ENCODE results near the gene PSTPIP1. TPM values are rescaled to one million over a fixed set of nuclear protein-coding genes. Genes with fewer than 3 reads are reported as not detected.
A peak's percentile ranks its signal among the peaks of the same experiment; 100 is the strongest.

The PSTPIP1 gene
- polyA plus RNA-seq, 2 of the 4 experiments (the other 2 are of a cell fraction): not detected

- Histone ChIP-seq H3K27ac (peak overlapping the region; percentile 81 to 92), H3K9me3 (no peaks in the 10 kb centered on the region), H3K4me1 (peaks cover 53% of the 10 kb centered on the region), H3K4me3 (peak overlapping the region; percentile 64), H3K4me2 (peak overlapping the region; percentile 91)
- FAIRE-seq (no peak), DNase-seq (ENCODE audit: low read depth in 1 of 2, low spot score in 1 of 2) (peak in 1 of 2 experiments; percentile 50), ATAC-seq (no peak)
- ChIA-PET POLR2A (interaction anchor here (0.6 to 0.9 kb wide), 2 partner anchors 9 to 347 kb away, joined by 3 read pairs; no protein-coding TSS in a partner anchor), CTCF (interaction anchor here (0.8 to 1.3 kb wide), 3 partner anchors 8 to 474 kb away, joined by 3 to 4 read pairs (median 3); no protein-coding TSS in a partner anchor)
- 37% methylated on average over 13 of the region's 13 CpGs for WGBS (ENCODE audit: missing lambda C conversion rate)
- TF ChIP-seq GATA3 (IDR thresholded peaks at IDR 0.05; ENCODE audit: borderline replicate concordance) (0 out of 2 replicates have a peak, but pooled peaks have one; percentile 6), JUN (IDR thresholded peaks at IDR 0.05) (no peak)
Observed at GRCh38 chr15:77069521-77070121, 74.7 kb downstream of the PSTPIP1 start.

DNA sequence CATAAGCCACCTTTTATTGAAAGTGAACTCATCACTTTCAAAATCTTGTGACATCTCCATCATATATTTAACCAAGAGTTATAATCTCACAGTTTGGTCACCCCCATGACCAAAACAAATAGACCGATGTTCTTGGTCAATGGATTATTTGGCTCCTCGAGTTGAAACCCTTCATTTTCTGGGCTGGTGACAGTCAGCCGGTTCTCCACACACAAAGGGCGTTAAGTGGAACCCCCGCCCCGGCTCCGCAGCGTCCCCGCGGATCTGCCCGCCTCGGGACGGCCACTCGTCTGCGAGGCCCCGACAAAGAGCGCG is 75.2 kb downstream of the PSTPIP1 start:
- POLR2A ChIA-PET: no interaction called here
- no peak; a peak in 1 of 6 replicates for ATAC-seq
- Histone ChIP-seq H3K9me3 (no peaks in the 10 kb centered on the region), H3K27ac (peak overlapping the region; percentile 81 to 92), H3K4me2 (peak overlapping the region; percentile 91), H3K4me1 (peaks cover 47% of the 10 kb centered on the region), H3K4me3 (peak overlapping the region; percentile 64)
- no peak for DNase-seq (ENCODE audit: low read depth in 1 of 2, low spot score in 1 of 2)
- TF ChIP-seq EP300 (IDR thresholded peaks at IDR 0.05) (no peak), GATA3 (IDR thresholded peaks at IDR 0.05; ENCODE audit: borderline replicate concordance) (0 out of 2 replicates have a peak, but pooled peaks have one; percentile 5)
- CTCF ChIA-PET: interaction anchor here (0.8 to 1.3 kb wide), 2 partner anchors 45 to 473 kb away, joined by 3 to 4 read pairs; no protein-coding TSS in a partner anchor
- no peak for FAIRE-seq
- under 1% methylated on average over 5 of the region's 18 CpGs for WGBS (ENCODE audit: missing lambda C conversion rate)

GRCh38 chr15:77070495-77071304 is 75.8 kb downstream of the PSTPIP1 start, which contains the start of gene TSPAN3:
Gene TSPAN3, minus strand, starts transcription at chr15:77071109. Its CDS starts 155 bp downstream, at chr15:77070954.
- no peaks in the 10 kb centered on the region for H3K9me3 ChIP-seq
- peak; percentile 94 to 96 for DNase-seq (ENCODE audit: low read depth in 1 of 2, low spot score in 1 of 2)
- peak within 1 kb of the TSS; percentile 91 for H3K4me2 ChIP-seq
- CTCF ChIA-PET: interaction anchor here (0.8 kb wide), 1 partner anchor 10 kb away, joined by 4 read pairs; no protein-coding TSS in a partner anchor
- H3K27ac ChIP-seq: peak within 1 kb of the TSS; percentile 81 to 92
- peaks cover 42% of the 10 kb centered on the region for H3K4me1 ChIP-seq
- 0% methylated on average over 21 of the region's 97 CpGs for WGBS (ENCODE audit: missing lambda C conversion rate)
- peak within 1 kb of the TSS; percentile 64 for H3K4me3 ChIP-seq
- ATAC-seq: peak; percentile 94 to 97
- POLR2A ChIA-PET: interaction anchor here (0.6 to 1.0 kb wide), 6 partner anchors 10 to 751 kb away, joined by 3 to 9 read pairs (median 5); no protein-coding TSS in a partner anchor
- peak; percentile 36 for FAIRE-seq
- TF ChIP-seq RAD21 (conservative IDR thresholded peaks at IDR 0.05 in 1 of 2, IDR thresholded peaks at IDR 0.05 in 1 of 2) (no peak), ESRRA (IDR thresholded peaks at IDR 0.05; ENCODE audit: borderline replicate concordance, low read length) (no peak), RCOR1 (IDR thresholded peaks at IDR 0.05; ENCODE audit: low read depth, low read length) (no peak), HOXA7 (CRISPR knock-in tag; IDR thresholded peaks at IDR 0.05) (no peak), HMGXB4 (CRISPR knock-in tag; IDR thresholded peaks at IDR 0.05; ENCODE audit: borderline replicate concordance) (no peak), JUNB (IDR thresholded peaks at IDR 0.05) (no peak), SMC3 (IDR thresholded peaks at IDR 0.05) (no peak), HOXB5 (CRISPR knock-in tag; IDR thresholded peaks at IDR 0.05) (no peak), EHMT2 (IDR thresholded peaks at IDR 0.05; ENCODE audit: low read depth) (no peak), HOXB13 (CRISPR knock-in tag; IDR thresholded peaks at IDR 0.05; ENCODE audit: low read depth) (no peak), REST (IDR thresholded peaks at IDR 0.05) (no peak), KDM1A (IDR thresholded peaks at IDR 0.05; ENCODE audit: low read depth) (no peak), ZC3H11A (IDR thresholded peaks at IDR 0.05) (no peak), MAZ (IDR thresholded peaks at IDR 0.05; ENCODE audit: borderline replicate concordance, low read depth, low read length) (no peak), KDM5A (IDR thresholded peaks at IDR 0.05) (no peak), MYC (IDR thresholded peaks at IDR 0.05; ENCODE audit: borderline replicate concordance, low read length) (no peak; the same call in none of the 2 replicates), NFE2L2 (conservative IDR thresholded peaks at IDR 0.05; ENCODE audit: low read length) (no peak), POLR2A (IDR thresholded peaks at IDR 0.05; ENCODE audit: low read length) (peak; percentile 95), CHD4 (IDR thresholded peaks at IDR 0.05; ENCODE audit: borderline replicate concordance) (no peak), PHF8 (IDR thresholded peaks at IDR 0.05; ENCODE audit: borderline replicate concordance, low read depth) (peak; percentile 92), TP53 (CRISPR knock-in tag; IDR thresholded peaks at IDR 0.05) (no peak), RFX5 (IDR thresholded peaks at IDR 0.05) (peak; percentile 72; the same call in 1 of the 2 replicates)
- TF ChIP-seq, protein P1, sequence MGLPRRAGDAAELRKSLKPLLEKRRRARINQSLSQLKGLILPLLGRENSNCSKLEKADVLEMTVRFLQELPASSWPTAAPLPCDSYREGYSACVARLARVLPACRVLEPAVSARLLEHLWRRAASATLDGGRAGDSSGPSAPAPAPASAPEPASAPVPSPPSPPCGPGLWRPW (IDR thresholded peaks at IDR 0.05): no peak
- TF ChIP-seq, protein P2, sequence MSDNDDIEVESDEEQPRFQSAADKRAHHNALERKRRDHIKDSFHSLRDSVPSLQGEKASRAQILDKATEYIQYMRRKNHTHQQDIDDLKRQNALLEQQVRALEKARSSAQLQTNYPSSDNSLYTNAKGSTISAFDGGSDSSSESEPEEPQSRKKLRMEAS (IDR thresholded peaks at IDR 0.05): peak; percentile 48; the same call in 1 of the 2 replicates
